DLD1 (cell line): ENCODE results near the gene DNAJC1.

Experiments
- in situ Hi-C: cut with HindIII; loops from 2 replicates; pipeline ENCODE4 v1.10.0; 2017; ENCODE audit warnings: low sequenced_read_pairs

The DNAJC1 gene

DNA sequence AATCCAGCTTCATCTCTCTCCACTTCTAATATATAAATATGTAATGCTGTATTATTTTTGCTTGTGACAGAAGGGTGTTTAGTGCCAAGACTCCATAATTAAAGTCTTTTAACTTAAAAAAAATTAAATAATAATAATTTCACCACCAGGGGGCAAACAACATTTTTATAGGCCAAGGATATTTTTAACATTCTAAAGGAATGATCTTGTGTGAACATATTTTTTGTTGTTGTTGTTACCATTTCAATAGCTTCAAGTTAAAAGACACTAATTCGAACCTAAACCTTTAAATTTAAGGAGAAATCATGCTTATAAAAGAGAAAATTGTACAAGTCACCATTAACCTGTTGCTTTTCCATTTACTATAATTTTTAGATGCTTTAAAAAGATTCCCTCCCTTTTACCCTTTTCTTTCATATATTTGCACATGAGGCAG lies 7.5 kb upstream of the DNAJC1 start:
- in situ Hi-C loops, result no loop called here

DNA sequence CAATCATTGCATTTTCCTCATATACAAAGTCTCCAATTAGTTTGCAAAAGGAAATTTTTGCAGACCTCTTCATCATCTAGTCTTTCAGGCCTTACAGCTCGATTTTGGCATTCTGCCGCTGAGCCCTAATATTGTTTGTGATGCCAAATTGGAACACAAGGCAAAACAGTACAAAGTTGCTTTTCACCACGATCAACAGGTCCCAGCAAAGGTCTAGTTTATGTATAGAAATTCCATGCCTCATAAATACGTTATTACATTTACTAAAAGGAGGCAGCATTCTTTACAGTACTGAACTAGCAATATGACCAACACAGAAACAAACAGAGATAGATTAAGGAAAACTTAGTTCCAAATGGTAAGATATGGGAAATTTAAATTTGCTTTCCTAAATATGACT lies 7.0 kb upstream of the DNAJC1 start:
- in situ Hi-C loops, result no loop called here

DNA sequence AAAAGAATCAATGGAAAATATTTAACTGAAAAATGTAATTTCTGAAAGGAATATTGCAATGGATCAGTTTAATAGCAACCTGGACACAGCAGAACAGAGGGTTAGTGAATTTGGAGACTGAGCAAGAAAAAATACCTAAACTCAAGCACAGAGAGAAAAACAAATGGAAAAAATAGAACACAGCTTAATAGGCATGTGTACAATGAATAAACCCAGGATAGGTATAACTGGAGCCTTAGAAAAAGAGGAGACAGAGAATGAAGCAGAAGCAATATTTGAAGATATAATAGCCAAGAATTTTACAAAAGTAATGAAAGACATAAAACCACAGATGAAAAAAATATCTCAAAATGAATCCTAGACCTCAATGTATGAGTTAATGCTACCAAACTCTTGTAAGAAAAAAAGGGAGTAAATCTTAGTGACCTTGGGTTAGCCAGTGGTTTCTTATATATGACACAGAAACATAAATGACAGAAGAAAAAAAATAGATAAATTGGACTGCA lies 2.9 kb upstream of the DNAJC1 start:
- in situ Hi-C loops, result no loop called here

DNA sequence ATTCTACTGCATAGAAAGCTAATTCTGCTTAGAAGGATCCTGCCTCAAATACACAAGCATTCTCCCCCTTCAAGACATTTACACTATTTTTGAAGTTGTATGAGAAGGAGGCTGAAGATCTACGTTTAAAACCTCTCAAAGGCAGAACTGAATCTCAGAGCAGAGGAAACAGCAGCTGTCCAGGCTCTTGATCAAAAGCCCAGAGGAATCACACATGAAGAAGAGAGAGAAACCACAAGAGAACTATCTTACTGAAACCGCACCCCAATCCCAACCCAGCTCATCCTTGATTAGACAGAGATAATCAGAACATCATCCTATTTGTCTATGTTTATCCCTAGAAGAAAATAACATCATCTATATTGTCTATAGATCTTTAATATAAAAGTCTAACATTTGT lies 2.2 kb upstream of the DNAJC1 start:
- in situ Hi-C loops, result no loop called here

DNA sequence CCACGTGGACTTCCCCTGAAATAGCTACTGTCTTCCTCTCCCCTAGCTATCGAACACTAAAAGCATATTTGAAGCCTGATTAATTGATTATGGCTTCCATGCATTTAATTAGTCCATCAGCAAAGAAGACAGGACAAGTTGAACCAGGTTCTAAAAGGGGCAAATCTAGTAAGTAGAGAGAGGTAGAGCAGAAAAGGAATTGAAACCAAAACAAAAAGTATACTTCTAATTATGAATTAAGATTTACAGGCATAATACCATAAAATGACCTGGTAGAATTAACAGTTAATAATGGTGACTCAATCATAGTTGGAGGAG lies 393 bp upstream of the DNAJC1 start:
- in situ Hi-C loops, result no loop called here

- in situ Hi-C loops, result no loop called here
Measured at GRCh38 chr10:22002591-22003176, 846 bp downstream of the DNAJC1 start.

- in situ Hi-C loops, result no loop called here
Measured at GRCh38 chr10:21995557-21995956, 8.0 kb downstream of the DNAJC1 start.

DNA sequence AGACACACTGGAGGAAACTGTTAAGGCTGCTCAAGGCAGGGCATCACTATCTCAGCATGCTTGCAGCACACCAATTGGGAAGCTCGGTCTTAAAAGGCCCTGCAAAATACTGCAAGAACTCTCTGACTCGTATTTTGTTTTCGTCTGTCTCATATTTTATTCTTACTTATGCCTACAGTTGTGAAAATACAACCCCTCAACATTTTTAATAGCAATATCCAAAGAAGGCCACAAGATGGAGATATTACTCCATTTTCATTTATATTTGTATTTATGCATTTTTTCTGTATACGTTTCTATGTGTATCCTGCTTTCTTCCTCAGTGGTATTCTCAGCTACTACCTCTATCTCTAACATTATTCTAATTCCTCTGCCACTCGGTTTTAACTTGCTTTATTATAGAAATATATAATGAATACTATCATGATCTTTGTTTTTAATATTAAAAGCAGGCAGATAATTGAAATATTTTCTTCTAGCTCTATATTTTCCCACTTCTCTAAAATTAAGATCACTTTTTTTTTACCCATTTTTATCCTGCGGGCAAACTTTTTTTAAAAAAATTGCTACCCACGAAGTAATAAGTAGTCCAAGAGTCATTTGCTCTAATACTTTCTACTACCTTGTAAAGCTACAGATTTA lies 10.0 kb downstream of the DNAJC1 start:
- in situ Hi-C loops, result no loop called here

DNA sequence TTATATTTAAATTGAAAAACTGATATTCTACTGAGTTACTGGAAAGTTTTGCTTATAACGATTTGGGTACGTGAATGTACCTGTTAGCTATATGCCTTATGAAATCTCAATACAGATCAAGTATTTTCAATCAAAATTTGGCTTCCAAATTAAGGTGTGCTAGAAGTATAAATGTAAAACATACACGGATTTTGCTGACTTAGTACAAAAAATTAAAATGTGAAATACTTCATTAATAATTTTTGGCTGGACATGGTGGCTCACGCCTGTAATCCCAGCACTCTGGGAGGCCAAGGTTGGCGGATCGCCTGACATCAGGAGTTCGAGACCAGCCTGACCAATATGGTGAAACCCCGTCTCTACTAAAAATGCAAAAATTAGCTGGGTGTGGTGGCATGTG lies 11.7 kb downstream of the DNAJC1 start:
- in situ Hi-C loops, result no loop called here

DNA sequence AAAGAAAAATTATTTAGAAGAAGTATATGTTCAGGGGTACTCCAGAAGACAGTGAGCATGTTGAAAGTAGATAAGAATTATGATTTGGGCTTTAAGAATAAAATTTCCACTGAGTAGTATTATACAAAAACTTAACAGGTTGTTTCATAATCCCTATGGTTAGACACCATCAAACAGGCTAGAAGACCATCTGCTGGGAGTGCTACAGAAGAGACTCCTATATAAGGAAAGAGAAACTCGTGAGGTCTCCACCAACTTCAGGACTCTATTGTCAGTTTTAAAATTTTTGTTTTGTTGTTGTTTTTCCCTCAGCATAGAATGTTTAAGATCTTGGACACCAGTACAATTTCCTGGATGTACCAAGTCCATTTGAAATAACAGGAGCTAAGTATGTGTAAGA lies 13.1 kb downstream of the DNAJC1 start:
- in situ Hi-C loops, result no loop called here

- in situ Hi-C loops, result no loop called here
Measured at GRCh38 chr10:21989453-21990154, 13.9 kb downstream of the DNAJC1 start.

GRCh38 chr10:21985541-21985940 lies 18.0 kb downstream of the DNAJC1 start:
- in situ Hi-C loops, result no loop called here

- in situ Hi-C loops, result no loop called here
Measured at GRCh38 chr10:21981118-21981517, 22.4 kb downstream of the DNAJC1 start.

GRCh38 chr10:21980691-21981090 lies 22.8 kb downstream of the DNAJC1 start:
- in situ Hi-C loops, result no loop called here

DNA sequence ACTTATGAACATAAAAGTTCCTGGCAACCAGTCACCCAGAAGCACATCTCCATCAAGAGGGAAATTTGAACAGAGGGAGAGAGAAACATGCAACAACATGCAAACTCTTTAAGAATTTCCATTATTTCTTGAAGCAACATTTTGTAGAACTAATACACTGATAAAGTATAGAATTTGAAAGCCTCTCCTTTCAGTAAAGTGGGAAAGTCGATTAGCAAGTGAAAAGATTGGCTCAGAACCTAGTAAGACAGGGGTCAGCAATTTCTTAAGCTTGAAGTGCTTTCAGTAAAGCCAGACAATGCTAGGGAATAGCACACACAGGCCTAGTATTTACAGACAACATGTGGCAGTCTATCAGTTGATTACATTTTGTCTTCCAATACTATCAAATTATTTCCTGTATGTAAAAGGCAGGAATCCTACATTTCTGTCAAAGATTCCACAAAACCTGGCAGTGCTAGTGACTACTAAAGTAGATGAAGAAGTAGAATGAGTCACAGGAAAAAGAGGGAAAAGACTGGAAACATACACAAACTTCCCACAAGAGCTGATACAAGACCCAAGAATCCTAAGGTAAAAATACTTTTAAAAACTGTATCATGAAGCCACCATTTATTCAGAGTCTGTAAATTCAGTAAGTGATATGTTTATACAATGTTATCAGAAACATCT lies 25.2 kb downstream of the DNAJC1 start:
- in situ Hi-C loops, result no loop called here

DNA sequence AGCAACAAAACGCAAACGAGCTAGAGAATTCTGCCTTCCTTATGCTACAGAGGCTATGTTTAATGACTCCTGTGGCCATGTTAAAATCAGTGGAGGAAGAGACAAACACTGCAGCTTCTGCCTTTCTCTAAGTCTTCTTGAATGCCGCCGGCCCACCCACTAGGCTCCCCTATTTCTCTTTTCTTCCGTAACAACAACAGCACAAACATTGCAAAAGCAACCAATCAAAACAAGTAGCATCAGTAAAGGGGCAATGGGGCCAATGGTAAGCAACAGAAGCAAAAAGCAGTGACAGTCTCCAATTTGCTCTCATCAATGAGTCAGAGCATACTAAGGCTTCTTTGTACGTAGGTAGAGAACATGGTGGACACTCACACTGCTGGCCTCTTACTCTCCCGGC lies 26.8 kb downstream of the DNAJC1 start:
- in situ Hi-C loops, result no loop called here

- in situ Hi-C loops, result no loop called here
Measured at GRCh38 chr10:21976280-21976679, 27.2 kb downstream of the DNAJC1 start.

GRCh38 chr10:21975378-21975990 lies 28.0 kb downstream of the DNAJC1 start:
- in situ Hi-C loops, result no loop called here

DNA sequence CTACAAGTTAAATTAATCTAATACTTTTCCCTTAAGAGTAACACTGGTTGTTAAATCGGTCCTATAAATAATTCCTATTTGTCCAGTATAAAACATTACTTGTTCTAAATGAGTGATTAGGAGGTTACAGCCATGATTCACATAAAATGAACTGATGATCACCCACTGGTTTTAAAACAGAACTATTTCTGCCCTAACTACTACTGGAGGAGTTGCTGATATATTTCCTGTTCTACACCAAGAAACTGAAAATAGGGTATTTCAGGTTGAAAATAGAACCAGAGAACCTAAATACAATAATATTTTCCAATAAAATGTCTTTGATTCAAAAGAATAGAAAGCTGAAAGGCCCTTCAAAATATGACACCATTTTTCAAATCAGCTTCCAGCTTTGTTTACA lies 30.9 kb downstream of the DNAJC1 start:
- in situ Hi-C loops, result no loop called here

GRCh38 chr10:21969326-21970287 lies 33.9 kb downstream of the DNAJC1 start:
- in situ Hi-C loops, result no loop called here
